ENCODE measurements around the gene CUZD1.
"Not testable (repeated sequence)": the region's sequence is repeated elsewhere in the genome, so short reads cannot be mapped to it uniquely, and the experiment has no call there.

Gene CUZD1, protein sequence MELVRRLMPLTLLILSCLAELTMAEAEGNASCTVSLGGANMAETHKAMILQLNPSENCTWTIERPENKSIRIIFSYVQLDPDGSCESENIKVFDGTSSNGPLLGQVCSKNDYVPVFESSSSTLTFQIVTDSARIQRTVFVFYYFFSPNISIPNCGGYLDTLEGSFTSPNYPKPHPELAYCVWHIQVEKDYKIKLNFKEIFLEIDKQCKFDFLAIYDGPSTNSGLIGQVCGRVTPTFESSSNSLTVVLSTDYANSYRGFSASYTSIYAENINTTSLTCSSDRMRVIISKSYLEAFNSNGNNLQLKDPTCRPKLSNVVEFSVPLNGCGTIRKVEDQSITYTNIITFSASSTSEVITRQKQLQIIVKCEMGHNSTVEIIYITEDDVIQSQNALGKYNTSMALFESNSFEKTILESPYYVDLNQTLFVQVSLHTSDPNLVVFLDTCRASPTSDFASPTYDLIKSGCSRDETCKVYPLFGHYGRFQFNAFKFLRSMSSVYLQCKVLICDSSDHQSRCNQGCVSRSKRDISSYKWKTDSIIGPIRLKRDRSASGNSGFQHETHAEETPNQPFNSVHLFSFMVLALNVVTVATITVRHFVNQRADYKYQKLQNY

DNA sequence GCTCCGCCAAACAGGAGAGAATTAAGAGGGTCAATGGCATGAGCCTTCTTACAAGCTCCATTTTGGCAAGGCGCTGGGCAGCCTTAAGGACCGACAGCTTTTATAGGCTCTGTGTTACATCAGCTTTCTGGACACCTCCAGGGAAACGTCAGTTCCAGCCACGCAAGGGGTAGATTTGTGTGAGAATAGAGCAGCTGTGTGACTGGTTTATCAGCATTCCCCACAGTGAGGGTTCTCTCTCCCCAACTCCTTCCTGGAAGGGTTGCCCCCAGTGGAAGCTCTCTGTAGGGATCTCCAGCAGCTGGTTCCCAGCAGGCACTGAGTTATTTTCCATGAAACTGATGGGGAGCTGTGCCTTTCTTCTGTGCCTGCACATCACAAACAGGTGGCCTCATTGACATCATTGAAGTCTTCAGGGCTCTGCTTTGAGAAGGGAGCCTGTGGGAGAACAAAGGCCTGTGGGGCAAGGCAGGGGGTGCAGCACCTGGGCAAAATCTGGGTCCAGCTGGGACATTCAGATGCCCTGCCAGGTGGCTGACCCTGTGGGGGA lies at the start of gene CUZD1:
CUZD1 (minus strand) TSS at position 75 of the 550 bp plus-strand sequence; CDS start at position 61, 14 bp downstream.
- no peak for DNase-seq

DNA sequence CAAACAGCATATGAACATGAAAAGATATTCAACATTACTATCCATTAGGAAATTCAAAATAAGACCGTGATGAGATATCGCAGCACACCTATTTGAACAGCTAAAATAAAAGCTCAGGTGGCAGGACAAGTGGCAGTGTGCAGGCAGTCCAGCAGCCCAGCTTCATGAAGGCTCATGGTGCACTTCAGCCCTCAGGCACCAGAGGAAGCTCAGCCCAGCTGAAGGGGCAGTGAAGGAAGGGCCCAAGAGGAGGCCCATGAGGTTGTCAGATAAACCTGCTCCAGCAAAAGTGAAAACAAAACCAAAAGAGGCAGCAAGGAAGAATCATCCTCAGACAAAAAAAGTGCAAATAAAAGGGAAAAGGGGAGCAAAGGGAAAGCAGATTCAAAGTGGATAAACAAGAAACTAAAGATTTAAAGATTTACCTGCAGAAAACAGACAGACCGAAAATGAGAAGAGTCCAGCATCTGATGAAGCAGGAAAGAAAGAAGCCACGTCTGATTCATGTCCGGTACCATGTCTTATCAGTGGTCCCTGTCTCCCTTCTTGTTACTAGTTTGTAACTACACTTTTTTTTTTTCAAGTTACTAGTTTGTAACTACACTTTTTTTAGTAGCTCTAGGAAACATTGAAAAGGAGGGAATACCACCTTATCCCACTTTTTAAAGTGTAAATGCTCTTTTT lies 48.7 kb upstream of the CUZD1 start:
- DNase-seq: no peak

DNA sequence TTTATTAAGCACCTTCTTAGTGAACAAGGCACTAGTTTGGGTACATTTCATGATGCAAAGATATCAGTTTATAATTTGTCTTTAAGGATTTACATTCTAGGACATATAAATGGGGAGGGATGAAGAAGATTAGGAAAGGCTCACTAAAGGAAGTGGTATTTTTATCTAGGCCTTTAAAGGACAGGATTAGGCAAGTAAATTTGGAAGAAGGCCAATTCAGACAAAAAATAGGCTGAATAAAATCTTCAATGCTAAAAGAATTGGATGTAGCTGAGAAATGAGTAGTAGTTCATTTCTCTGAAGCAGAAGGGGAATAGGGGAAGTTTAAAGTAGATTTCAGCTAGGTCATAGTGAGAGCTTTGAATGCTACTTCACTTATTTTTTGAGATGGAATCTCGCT lies 38.5 kb upstream of the CUZD1 start:
- no peak for DNase-seq

DNA sequence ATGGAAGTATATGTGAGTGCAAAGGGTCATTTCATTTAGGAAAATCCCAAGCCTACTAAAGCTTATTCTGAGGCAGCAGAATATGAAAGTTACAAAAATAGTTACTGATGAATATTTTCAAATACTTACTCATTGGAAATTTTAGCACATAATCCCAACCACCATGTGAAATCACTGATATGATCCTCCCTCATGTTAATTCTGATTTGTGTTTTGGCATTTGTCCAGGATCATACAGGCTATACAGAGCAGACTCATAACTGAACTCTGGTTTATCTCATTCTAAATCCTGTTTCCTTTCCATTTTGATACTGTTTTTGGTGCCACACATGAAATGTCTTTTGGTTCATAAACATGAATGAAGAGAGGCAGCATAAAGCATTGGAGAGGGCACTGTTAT lies 37.1 kb upstream of the CUZD1 start:
- no peak for DNase-seq

DNA sequence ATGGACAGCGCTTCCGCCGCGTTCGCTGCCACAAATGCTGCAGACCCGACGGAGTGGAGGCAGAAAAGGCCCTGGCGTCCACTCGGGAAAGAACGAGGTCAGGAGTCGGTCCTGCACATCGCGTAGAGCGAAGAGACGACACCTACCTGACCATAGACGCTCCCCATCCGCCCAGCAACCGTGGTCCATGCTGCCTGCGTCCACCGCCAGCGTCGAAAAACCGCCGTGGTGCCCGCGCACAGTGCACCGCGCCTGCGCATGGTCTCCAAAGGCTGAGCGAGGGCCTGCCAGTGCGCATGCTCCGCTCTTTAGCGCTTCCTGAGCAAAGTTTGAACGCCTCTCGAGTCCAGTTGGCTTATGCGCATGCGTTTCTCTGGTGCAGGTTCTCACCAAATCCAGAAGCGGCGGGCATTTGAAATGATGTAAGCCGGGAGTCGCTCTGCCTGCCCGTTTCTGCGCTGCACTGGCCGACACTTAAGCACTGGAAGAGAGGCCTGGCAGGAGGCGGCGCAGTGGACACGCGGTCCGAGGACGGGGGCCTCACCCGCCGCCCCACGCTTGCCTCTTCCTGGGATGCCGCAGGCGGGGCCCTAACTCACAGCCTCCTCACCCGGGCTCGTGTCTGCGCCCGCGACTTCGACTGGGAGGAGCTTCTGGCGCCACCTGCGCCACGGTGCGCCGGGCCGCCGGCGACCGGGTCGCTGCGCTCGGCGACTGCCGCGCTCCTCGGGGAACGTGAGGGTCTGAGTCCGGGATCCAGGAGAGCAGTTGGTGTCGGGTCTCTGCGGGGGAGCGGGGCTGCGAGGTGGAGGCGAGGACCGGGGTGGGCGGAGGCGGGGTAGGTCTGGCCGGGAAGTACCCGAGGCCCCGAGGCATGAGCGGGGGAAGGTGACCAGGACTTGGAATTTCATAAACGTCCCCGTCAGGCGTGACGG lies 33.9 kb upstream of the CUZD1 start, which contains the start of gene FAM24B:
FAM24B (minus strand) TSS at position 243 of the 935 bp plus-strand sequence. CDS start 29,066 bp downstream, outside the sequence.
- DNase-seq: peak; percentile 97

DNA sequence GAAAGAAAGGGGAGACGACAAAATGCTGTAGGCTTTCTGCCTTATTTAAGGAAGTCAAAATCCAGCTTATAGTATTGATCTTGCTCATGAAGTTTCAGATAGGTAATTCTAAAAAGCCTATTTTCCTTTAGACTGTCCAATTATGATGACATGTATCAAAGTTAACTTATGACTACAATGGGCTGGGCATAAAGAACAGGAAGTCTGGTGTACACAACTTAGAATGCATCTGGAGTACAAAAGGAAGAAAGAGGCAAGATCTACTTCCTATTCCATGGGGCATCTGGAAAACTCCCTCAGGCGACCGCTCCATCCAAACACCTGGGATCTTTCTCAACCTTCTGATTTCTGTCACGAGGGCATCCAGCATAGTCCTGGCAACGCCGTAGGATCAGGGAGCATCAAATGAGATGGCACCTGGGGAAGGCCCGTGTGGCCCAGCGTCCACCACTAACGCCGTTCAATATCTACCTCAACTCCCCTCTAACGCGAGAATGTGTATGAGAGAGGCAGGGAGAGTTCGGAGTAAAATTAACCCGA lies 33.2 kb upstream of the CUZD1 start:
- DNase-seq: no peak

DNA sequence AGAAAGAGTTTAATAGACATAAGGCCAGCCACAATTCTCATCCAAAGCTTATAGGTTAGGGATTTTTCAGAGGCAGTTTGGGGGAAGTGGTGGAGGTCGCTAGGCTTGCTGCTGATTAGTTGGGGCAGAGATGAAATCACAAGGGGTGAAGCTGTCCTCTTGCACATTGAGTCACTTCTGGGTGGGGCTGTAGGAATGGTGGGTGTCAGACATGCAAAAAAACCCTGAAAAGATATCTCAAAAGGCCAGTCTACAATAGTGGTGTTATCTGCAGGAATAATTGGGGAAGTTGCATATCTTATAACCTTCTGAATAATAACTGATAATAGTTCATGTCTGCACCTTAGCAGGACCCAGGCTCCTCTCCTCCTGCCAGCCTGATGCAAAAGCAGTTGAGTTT lies 31.6 kb upstream of the CUZD1 start:
- no peak for DNase-seq

DNA sequence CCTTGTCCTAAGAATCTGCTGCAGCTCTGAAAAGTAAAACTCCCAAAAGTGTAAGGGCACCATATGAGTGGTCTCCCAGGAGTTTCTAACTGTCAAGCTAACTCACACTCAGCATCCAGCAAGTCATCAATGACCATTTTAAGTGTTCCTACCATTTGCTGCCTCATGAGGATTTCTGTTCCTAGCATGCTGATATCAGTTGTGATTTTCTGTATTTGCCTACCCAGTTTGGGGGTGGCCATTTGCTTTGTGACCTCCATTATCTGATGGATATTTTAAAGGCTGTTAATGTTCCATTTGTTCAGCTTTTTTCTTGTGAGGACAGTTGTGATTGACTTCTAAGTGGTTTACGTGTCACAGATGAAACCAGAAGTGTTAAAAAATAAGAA lies 30.8 kb upstream of the CUZD1 start:
- DNase-seq: no peak

DNA sequence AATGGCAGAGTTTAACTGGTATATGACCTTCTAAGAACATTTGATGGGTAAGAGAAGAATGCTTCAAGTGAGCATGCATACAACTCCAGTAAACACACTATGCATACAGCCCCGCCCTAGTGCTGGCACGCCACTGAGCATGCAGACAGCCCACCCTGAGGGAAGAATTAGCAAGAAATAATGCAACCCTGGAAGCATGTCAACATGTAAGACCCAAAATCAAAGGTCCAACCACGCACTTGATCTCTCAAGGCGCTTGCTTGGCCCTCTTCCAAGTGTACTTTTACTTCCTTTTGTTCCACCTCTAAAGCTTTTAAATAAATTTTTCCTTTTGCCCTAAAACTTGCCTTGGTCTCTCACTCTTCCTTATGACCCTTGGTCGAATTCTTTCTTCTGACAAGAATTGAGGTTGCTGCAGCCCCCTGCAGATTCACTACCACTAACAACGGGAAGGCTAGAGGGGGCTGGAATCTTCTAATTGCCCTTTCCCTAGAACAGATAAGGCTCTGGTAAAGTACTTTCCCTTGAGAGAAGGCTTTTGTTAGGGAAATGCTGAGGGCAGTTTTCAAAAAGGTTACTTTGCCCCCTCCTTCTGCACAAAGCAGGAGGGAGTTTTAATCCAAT lies 30.3 kb upstream of the CUZD1 start:
- no peak for DNase-seq

DNA sequence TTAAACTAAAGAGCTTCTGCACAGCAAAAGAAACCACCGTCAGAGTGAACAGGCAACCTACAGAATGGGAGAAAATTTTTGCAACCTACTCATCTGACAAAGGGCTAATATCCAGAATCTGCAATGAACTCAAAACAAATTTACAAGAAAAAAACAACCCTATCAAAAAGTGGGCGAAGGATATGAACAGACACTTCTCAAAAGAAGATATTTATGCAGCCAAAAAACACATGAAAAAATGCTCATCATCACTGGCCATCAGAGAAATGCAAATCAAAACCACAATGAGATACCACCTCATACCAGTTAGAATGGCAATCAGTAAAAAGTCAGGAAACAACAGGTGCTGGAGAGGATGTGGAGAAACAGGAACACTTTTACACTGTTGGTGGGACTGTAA lies 26.3 kb upstream of the CUZD1 start:
- DNase-seq: not testable (repeated sequence)

DNA sequence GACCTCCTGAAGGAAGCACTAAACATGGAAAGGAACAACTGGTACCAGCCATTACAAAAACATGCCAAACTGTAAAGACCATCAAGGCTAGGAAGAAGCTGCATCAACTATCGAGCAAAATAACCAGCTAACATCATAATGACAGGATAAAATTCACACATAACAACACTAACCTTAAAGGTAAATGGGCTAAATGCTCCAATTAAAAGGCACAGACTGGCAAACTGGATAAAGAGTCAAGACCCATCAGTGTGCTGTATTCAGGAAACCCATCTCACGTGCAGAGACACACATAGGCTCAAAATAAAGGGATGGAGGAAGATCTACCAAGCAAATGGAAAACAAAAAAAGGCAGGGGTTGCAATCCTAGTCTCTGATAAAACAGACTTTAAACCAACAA lies 23.1 kb upstream of the CUZD1 start:
- not testable (repeated sequence) for DNase-seq

DNA sequence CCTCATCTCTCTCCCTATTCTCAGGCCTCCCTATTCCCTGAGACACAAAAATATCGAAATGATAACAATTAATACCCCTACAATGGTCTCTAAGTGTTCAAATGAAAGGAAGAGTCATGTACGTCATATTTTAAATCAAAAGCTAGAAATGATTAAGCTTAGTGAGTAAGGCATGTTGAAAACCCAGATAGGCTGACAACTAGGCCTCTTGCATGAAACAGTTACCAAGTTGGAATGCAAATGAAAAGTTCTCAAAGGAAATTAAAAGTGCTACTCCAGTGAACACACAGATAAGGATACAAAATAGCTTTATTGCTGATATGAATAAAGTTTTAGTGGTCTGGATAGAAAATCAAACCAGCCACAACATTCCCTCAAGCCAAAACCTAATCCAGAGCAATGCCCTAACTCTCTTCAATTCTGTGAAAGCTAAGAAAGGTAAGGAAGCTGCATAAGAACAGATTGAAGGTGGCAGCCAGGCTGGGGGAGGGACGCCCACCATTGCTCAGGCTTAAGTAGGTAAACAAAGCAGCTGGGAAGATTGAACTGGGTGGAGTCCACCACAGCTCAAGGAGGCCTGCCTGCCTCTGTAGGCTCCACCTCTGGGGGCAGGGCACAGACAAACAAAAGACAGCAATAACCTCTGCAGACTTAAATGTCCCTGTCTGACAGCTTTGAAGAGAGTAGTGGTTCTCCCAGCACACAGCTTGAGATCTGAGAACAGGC lies 21.3 kb upstream of the CUZD1 start:
- not testable (repeated sequence) for DNase-seq

DNA sequence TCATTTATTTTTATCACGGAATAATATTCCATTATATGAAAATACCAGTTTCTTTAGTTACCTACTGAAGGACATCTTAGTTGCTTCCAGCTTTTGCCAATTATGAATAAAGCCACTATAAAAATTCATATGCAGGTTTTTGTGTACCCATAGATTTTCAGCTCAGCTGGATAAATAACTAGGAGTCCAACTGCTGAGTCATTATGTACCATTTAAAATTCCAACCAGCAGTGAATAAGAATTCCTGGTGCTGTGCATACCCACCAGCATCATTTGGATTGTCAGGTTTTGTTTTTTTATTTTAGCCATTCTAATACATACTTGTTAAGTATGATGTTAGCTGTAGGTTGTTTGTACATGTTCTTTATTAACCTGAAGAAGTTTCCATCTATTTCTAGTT lies 19.2 kb upstream of the CUZD1 start:
- no peak for DNase-seq

DNA sequence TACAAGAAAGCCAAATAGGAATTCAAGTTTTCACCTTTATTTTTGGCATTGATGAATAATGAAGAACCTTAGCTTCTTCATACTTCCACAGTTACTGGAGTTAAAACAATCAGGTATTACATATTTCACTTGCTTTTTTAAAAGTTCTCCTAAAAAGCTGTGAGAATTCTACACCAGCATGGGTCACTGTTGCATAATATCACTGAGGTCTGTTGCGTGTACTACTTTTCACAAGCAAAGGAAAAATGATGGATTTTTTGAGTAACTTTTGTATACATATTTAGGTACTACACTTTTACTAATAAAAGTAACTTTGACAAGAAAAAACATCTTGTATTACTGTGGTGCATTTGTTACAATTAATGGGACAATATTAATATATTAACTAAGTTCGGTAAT lies 18.5 kb upstream of the CUZD1 start:
- no peak for DNase-seq

DNA sequence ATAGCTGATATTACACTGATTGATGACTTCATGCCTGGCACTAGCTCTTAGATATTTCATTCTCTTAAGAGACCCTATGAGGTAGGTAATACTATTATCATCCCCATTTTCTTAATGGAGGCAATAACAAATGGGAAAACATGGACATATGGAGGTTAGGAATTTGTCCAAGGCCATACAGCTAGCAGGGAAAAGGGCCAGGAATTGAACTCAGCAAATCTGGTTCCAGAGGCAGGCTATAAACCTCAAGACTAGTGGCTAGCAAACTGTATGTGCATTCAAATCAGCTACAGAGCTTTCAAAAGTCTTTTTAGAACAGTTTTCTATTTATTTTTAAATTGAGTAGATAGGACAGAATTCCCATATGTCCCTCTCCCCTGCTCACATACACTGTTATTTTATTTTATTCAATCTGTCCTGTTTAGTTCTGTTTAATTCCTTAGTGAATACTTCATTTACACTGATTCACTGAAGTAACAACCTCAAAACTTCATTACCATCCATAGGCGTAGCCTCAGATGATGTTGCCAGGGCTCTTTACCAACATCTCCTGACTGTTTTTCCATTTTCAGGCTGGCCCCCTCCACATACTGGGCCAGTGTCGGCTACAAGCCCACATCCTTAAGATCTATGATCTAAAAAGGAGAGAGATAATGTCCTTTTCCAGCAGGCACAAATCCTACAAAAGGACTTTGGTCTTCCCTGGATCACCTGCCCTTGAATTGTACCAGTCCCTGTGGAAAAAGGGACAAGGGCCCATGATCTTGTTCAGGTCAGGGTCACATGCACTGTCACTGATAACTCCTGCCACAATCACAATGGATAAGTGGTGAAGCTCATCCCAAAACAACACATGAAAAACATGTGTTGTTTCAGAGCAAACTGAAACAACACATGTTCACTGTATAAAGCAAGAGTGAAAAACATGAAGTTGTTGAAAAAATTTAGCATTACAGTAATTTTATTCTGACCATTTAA lies 17.8 kb upstream of the CUZD1 start:
- DNase-seq: no peak

DNA sequence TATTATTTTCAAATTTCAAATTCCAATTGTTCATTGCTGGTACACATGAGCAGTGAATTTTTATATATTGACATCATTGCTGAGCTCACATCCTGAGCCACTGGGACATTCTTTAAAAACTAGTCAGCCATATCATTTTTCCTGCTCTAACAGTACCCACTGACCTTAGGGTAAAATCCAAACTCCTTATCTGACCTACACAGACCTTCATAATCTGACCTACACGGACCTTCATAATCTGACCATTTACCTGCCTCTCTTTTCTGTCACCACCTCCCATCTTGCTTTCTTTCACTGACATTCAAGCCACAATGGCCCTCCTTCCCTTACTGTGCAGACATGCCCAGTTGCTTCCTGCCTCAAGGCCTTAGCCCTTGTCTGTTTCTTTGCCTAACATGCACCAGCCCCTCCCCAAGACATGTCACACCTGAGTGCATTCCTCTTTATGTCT lies 16.1 kb upstream of the CUZD1 start:
- DNase-seq: no peak

DNA sequence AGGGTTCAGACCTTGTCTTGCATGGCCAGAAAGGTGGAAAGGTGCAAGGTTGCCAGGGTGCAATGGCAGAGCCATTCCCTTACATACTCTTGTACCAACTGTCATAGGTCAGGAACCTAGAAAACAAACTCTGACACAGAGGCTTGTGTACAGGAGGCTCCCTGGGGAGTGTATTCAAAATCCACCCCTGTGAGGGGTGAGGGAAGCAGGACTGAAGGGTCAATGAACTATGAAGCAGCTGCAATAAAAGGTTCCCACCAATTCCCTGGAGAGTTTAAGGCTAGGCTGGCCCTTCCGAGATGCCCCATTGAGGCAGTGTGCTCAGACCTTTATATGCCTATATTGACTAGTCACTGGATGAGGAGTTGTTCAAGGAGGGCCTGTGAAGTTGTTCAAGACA lies 13.9 kb upstream of the CUZD1 start:
- DNase-seq: no peak

DNA sequence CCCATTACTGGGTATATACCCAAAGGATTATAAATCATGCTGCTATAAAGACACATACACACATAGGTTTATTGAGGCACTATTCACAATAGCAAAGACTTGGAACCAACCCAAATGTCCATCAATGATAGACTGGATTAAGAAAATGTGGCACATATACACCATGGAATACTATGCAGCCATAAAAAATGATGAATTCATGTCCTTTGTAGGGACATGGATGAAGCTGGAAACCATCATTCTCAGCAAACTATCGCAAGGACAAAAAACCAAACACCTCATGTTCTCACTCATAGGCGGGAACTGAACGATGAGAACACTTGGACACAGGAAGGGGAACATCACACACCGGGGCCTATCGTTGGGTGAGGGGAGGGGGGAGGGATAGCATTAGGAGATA lies 12.4 kb upstream of the CUZD1 start:
- DNase-seq: not testable (repeated sequence)

DNA sequence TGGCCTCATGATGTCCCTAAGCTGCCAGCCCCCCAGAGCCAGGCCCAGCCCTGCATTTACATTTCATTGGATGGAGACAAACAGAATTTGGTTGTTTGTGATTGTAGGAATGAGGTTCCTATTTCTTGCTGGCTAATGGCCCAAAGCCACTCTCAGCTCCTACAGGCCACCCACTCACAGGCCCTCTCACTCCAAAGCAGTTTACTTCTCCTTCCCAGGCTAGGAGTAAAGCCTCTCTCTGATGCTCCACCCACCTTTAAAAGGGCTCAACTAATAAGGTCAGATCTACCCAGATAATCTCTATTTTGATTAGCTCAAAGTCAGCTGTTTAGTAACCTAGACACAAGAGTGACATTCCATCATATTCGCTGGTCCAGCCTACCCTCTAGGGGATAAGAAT lies 11.2 kb upstream of the CUZD1 start:
- no peak for DNase-seq

DNA sequence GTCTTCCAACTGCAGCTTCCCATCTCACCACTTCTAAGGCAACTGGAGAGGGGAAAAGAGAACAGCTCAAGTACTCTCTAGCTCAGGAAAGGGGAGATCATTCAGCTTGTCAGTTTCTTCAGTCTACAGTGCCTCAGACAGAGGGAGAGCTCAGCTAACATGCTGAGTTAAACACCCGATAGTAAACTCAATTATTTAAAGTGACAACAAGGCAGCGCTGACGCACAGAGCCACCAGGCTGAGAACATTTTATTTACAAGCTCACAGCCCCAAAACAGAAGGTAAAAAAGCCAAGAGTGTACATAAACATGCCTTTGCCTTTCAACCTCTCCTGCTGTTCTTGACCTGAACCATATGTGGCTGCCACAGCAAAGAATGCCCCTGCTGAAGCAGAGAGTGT lies 10.1 kb upstream of the CUZD1 start:
- DNase-seq: no peak

Measured in CD4-positive, alpha-beta T cell treated with Interleukin-1 beta for 1 hour (primary cell).